Right kidney (tissue), 1 donor: ENCODE measurements around the gene RAB38.

Source experiments
- DNase-seq: peaks from one replicate; pipeline ENCODE4 v3.0.0-alpha.2; 2016

The RAB38 gene

DNA sequence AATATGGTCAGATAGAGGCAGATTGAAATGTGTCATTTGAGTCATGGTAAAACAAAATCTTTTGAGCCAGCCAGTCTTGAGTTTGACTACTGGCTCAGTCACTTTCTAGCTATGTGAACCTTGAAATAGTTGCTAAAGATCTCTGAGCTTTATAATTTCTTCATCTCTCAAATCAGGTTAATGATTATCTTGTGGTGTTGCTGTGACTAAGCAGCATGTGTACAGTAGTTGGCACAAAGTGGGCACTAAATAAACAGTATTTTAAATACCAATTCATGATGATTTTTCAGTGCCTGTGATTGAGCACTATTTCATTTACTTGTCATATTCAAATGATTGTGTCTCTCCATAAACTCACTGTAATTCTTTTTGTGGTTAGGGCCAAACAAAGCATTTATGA is 70.8 kb downstream of the RAB38 start:
- no peak for DNase-seq

DNA sequence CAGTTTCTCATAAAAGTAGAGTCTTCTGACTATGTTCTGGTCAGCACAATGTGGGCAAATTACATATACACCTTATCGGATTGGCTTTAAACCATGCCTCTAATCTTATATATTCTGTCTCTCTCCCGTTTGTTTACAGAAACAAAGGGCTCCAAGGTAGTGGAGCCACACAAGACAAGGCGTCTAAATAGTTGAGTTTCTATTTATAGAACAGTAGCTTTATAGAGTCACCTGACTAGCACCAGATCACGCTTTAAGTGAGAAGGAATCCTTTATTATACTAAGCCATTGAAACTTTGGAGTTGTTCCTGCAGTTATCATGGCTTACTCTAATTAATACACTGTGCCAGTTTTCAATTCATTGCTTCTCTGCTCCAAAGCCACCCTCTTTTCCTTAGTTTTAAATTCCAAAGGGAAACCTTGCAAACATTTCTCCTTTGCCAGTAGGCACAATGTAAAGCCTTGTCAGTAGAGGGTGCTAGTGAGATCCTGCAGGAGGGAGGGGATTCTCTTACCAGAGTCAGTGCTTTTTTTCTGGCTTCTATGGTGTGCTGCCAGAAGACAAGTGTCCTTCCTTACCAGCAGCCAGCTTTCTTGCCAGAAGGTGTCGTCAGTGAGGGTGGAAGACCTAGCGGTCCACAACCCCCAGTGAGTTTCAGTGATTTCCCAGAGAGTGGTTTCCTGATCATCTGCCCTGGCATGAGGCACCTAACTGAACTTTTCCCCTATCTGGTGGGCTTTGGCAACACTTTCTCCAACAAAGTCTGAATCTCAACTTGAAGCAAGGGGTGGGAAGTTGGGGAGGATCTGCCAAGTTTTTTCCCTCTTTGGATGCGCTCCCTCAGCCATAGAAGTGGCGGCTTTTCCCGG is 71.7 kb downstream of the RAB38 start:
- no peak for DNase-seq

DNA sequence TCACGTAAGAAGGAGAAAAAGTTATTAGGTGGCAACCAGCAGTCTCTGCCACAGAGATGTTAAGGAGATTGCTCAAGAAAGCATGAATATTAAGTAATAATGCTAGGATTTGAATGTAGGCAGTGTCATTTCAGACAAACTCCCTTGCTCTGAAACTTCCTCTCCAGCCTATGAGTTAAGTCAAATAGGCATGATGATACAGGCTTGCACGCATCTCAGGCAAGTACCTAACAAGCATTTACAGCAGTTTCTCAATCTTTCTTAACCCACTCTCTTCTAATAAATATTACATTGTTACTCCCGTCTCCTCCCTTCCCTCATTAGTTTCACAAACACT is 72.7 kb downstream of the RAB38 start:
- DNase-seq: no peak

DNA sequence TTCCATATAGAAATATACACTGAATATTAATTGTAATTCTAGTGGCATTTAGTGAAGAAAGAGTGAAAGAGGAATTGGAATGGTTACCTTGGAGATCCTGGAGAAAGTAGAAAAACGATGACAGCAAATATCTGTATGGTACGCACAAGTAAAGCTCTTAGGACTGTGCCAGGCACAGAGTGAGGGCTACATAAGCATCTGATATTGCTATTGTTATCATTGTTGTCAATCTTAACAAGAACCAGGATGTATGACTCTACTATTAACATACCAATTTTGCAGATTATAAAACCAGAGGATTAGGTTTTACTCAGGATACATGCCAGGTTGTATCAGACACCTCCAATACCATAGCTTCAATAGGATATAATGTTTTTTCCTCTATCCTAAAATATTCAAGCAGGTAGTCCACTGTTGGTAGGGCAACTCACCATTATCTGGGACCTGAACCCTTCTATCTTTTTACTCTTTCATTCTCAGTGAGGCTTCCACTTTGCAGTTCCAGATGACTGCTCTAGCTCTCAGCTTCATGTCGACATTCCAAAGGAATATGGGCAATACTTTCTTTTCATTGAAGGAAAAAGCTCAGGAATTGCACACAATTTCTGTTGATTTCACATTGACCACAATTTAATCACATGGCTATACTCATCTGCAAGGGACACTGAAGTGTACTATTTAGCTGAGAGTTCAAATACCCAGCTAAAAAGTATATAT is 73.2 kb downstream of the RAB38 start:
- DNase-seq: no peak

DNA sequence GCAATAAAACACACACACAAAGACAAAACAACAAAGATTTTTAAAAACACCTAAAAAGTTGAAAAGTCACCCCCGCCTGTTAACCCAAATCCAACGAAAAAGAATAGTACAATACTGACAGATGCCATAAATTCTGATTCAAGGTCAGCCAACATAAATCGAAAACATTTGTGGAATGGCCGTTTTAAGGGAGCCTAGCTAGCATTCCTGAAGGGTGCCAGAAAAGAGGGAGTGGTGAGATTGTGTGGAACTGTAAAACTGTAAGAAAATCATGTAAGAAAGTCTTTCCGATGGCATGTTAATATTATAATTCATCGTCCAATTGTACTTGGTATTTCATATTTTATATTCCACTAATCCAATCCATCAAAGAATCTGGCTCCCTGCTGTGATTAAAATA is 75.1 kb downstream of the RAB38 start:
- no peak for DNase-seq

DNA sequence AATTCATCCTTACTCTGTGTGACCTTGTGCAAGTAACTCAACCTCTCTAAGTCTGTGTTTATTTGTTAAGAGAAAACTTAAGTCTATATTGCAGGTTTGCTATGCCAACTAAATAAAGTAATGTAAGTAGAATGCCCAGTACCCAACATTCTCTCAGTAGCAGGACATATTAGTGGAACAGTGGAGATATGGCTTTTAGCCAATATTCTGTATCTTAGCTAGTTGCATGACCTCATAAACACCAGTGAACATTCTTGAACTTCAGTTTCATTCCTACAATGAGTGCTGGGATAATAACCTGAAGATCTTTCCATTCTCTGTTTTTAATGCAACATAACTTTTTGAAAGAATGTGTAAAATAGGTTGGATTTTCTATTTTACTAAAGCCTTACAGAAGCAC is 77.0 kb downstream of the RAB38 start:
- DNase-seq: no peak

DNA sequence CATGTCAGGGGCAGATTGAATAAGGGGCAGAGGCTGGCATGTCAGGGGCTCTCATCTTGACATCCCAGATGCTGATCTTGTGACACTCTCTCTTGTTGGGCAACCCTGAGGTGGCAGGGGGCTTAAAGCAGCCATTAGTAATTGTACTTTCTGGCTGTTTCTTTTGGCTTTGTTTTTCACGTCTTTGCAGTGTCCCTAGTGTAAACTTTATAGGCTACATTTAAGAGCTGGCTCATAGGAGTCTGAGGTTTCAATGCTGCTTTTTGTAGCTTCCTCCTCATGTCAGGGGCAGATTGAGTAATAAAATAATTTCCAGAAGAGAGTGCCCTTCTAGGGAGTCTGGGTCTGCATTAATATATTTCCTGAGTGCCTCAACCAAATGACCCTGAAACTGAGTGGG is 86.1 kb downstream of the RAB38 start:
- DNase-seq: no peak

DNA sequence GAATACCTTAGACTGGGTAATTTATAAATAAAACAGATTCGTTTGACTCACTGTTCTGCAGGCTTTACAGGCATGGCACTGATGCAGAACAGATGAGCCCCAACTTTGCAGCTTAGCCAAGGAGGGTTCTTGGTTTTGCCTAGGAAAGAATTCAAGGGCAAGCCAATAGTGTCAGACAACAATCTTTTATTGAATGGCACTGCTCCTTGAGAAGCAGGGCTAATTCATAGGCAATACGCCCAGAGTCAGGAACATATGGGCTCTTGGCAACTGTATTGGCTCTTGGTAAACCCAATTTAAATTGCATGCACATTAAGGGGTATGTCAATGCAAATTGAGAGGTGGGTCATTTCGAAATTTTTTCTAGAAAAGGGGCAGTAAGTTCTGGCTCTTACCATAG is 87.9 kb downstream of the RAB38 start:
- DNase-seq: no peak

DNA sequence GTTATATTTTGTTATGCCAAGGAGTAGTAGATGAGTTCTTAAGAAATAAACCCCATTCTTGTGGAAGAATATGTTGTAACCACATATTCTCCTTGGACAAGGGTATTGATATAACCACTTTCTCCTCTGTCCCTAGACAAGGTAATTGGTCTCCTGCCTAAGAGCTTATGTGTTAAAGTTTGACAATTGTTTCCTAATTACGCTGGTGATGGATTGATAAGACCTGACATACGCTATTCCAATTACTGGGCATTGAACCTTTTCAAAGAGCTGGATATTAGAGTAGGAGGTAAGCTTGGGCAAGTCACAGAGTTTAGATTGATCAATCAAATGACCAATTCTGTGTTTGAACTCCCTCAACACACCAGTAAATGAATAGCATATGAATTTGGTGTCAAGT is 88.9 kb downstream of the RAB38 start:
- no peak for DNase-seq

DNA sequence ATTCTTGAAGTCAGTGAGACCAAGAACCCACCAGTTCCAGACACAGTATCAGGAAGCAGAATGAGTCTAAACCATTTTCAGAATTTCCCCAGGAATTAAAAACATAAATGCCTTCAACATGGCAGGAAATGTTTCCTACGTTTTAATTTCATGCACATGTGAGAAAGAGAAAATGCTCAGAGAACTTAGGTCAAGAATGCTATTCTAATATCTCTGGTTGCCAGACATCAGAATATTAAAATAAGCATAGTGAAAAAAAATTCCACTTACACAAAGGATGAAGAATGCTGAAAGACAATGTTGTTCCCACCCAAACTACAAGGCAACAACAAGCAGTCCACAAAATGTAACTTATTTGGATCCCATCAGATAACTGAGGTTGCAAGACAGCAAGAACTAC is 104.8 kb downstream of the RAB38 start:
- DNase-seq: no peak

DNA sequence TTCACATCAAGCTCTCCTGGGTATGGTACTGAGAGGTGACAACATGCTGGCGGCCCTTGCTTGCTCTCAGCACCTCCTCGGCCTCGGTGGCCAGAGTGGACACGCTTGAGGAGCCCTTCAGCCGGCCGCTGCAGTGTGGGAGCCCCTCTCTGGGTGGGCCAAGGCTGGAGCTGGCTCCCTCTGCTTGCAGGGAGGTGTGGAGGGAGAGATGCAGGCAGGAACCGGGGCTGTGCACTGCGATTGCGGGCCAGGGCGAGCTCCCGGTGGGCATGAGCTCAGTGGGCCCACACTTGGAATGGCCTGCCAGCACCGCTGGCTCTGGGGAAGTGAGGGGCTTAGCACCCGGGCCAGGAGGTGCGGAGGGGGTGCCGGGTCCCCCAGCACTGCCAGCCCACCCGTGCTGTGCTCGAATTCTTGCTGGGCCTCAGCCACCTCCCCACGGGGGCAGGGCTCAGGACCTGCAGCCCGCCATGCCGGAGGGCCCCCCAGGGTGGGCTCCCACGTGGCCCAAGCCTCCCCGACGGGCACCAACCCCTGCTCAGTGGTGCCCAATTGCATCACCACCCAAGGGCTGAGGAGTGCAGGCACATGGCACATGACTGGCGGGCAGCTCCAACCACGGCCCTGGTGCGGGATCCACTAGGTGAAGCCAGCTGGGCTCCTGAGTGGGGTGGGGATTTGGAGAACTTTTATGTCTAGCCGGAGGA is 106.2 kb downstream of the RAB38 start:
- no peak for DNase-seq

DNA sequence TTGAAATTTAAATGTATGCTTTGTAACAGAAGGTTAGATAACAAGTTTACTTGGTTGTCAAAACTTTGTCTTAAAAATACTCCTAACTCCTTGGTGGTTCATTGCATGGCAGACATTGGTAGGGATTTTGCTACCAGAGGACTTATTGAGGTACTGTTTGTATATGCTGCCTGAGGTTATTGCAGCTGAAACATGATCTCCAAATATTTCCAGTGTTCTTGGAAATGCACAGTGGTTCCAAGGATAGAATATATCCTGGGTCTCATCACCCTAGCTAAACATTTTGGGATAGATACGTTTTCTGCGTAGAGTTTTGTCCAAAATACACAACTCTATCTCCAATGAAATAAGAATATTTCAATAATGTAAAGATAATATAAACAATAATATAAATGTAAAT is 109.2 kb downstream of the RAB38 start:
- DNase-seq: no peak

DNA sequence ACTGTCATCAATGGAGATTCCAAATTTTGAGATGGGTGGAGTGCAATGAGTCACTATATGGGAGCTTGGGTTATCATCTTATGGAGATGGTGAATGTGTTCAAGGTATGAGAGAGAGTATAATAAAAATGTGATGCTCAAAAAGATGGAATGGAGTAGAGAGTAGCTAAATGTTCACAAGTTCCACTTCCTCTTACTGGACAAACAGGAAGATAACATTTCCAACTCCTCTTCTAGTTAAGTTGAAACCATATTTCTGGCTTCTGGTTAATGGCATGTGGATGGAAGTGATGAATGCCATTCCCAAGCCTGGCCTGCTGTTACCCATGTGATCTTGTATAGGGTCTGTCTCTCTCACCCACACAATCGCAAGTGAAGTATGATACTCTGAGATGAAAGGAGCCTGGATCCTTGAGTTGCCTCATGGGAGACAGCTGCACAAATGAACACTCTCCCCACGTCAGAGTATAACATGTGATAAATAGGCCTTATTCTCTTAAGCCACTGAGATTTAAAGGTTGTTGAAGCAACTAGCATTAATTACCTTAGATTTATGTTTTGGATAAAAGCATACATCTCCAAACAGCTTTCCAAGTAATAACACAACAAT is 111.0 kb downstream of the RAB38 start:
- DNase-seq: no peak
